Ecto neural progenitor cell (in vitro differentiated cells): ENCODE data around the gene TMPRSS4.

Experiments
- DNase-seq: peaks from one replicate; pipeline ENCODE4 v3.0.0-alpha.2; 2018; ENCODE audit warnings: low spot score

The TMPRSS4 gene

DNA sequence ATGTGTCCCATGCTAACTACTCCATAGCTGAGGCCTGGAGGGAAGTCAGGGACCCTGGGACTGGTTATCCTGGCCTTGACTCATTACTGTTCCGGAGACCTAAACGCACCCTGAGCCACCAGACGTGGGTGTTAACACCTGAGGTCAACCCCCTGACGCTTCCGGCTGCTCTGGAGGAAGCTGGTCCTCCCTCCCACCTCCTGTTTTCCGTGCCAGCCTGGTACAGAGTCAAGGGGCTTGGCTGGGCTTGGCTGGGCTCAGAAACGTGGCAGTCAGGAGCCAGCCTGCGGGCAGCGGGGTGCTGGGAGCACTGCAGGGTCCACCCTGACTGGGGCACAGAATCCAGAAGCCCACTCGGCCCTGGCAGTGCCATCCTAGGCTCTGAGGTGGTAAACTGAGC is 2.6 kb downstream of the TMPRSS4 start:
- DNase-seq, result no peak

DNA sequence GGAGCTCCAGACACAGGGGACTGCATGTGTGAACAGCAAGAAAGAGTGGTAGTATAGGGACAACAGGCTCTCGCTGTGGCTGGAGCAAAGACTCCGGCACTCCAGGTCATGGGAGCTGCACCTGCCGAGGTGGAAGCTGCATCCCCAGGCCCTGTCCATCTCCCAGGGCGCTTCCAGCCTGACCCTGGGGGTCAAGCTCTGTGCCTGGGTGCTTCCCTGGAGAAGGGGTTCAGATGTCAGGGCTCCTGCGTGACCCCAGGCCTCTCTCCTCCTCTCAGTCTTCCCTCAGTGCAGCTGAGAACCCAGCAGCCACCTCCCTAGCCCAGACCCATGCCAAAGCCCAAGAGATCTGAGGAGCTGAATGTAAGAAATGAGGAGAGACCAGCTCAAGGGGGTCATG is 3.4 kb downstream of the TMPRSS4 start:
- DNase-seq, result no peak

DNA sequence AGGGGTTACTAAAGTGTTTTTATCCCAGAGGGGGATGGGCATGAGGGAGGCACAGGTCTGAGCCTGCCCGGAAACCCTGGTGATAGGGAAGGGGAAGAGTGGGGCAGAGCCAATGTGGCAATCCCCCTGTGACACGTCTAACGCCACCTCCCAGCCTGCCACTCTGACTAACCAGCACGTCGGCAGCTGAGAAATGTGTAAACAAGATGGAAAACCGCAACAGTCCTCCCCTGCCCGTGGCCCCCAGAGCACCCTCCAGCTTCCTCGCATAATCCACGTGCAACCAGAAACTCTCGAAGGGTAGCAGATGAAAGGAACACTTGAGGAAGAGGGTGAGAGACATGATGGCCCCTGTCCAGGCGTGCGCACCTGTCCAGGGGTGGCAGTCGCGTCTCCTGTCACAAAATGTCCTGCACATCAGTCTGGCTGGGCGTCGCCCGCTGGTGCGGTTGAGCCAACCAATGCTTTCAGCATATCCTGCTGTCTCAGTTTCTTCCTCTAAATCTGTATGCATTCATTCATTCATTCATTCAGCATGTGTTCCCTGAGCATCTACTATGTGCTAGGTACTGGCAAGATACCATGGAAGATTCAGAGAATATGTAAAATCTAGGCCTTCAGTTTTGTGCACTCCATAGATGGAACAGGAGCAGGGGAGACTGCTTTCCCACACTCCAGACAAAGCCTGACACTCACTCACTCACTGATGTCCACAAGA is 4.5 kb downstream of the TMPRSS4 start:
- DNase-seq, result no peak

DNA sequence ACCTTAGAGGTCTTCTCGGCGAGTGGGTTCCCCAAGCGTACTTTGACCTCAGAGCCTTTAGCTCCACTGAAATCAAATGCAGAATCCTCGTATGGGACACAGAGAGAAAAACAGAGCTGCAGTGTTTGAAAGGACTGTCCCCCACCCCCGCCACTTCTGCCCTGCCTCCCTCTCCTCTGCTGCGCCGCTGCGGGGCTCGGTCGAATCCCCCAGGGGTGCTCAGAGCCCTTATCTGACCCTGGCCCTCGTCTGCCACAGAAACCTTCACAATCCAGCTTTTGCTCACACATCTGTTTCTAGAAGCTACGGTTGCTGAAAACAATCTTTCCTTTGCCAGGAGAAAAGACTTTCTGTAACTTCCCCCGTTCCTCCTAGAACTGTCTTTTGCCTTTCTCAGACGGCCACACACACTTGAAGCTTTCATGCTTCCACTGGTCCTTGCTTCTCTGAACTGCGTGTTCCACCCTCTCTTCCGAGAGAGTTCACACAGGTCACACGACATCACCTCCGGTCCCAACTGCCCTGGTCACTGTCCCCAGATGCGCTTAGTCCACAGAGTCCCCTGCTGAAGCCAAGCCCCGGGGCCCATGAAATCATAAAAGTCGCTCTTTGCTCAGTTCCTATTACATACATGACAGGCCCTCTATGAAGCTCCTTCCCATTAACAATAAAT is 6.1 kb downstream of the TMPRSS4 start:
- no peak for DNase-seq

DNA sequence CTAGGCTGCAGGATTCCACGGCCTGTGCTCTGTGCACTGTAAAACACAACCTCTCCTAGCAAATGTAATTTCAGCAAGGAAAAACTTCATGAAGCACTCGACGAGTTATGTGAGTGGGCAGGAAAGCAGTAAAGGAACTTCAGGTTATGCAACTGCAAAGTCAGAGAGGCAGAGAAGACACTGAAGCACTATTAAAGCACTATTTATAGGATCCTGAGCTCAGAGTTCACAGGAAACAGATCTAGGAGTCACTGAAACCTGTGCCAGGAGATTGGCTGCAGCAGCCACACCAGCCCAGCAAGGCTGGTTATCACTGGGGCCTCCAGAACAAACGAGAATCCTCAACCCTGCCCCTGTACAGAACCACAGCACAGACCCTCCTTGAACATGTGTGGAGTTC is 7.4 kb downstream of the TMPRSS4 start:
- DNase-seq, result no peak

DNA sequence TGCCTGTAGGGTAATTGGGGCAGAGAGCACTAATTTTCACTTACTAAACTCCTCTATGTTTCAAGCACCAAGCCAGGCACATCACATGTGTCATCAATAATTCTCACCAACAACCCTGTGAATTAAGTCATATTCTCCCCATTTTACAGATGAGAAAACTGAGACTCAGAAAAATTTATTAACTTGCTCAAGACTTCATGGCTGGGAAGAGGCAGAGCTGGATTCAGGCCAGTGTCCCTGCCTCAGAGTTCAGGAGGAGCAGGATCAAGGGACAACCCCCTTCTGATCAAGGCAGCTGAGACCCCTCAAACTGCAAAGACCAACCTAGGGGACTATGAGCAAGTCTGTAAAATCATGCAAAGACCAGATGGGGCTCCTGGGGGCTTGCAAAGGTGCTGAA is 7.8 kb downstream of the TMPRSS4 start:
- no peak for DNase-seq

DNA sequence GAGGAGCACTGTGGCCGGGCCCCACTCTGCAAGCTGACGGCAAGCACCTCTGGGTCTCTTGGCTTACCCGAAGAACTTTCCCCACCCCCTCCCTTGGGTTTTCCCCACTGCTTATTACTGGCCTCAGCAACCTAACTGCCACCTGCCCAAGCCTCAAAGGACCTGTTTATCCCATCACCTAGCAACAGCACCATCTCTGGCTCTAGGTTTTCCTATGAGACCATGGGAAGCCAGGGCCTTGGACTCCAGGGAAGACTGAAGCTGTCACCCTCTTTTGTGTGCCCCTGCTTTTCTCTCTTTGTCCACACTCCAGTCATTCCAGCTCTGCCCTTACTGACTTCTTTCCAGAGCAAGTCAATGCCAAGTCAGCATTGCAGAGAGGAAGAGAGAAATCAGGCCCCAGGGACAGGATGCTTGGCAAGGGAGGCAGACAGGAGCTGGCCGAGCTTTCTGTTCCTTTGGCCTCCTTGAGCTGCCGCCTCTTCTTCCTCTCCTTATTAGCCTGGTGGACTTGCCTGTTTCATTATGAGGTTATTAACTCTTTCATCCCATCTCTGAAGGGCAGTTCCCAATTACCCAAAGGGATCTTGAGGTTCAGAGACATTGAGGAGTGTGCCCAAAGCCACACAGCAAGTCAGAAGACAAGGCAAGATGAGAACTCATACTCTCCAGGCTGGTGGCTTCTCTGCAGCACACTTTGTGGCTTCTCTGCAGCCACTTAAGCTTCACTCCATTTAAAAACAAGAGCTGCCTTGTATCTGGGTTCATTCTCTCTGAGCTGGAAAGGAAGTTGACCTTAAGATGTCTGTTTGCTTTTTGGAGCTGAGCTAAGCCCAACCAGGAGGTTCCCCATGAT is 10.3 kb downstream of the TMPRSS4 start, which contains the start of gene SMIM35:
Gene SMIM35 (minus strand): TSS at position 51 of the 856 bp plus-strand sequence. CDS start 206 bp downstream, outside the sequence.
- no peak for DNase-seq

DNA sequence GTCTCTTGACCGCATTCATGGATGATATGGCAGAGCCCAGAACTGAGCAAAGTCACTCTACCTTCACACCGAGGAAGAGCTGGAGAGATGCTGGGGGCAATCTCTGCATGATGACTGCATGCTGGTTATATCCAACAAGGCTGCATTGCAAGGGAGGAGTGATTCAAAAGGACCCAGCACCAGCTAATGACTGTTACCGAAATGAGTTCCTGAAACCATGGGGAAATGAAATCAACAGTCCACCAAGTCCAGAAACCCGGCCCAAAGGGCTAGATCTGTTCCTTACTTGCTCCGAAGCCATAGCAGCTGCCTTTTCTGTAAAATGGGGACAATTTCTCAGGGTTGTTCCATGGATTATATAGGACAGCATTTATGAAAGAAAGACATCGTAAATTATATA is 11.1 kb downstream of the TMPRSS4 start:
- DNase-seq, result no peak

DNA sequence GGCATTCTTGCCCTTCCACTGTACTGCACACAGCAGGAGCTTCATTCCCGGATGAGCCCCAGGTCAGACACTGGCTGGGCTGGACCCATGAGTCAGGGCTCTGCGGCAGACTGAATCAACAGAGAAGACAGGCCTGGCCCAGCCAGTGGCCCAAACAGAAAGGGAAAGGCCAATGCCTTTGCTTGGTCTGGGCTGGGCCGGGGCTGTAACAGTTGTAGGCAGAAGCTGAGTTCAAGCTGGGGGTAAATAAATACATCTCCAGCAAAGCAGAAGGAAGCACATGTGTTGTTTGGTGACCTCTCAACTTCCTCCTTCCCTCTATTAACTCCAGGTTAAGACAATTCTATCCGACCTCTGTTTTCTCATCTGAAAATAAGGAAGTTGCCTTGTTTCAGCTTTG is 11.7 kb downstream of the TMPRSS4 start:
- DNase-seq, result no peak

DNA sequence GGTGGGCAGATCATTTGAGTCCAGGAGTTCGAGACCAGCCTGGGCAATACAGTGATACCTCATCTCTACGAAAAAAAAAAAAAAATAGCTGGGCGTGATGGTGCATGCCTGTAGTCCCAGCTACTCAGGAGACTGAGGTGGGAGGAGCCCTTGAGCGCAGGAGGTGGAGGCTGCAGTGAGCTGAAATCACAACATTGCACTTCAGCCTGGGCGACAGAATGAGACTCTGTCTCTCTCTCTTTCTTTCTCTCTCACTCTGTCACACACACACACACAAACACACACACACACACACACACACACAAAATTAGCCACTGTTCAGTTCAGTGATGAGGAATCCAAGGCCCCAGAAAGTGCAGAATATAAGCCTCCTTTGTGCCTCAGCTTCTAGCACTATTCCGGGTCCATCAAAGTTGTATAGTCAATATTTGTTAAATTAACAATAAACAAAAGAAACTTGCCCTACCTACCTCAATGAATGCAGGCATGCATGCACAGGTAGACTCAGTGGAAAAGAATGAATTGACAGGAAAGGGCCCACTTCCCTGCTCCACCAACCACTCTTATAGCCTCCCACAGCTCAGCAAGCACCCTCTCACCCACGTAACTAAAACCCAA is 13.8 kb downstream of the TMPRSS4 start:
- no peak for DNase-seq

DNA sequence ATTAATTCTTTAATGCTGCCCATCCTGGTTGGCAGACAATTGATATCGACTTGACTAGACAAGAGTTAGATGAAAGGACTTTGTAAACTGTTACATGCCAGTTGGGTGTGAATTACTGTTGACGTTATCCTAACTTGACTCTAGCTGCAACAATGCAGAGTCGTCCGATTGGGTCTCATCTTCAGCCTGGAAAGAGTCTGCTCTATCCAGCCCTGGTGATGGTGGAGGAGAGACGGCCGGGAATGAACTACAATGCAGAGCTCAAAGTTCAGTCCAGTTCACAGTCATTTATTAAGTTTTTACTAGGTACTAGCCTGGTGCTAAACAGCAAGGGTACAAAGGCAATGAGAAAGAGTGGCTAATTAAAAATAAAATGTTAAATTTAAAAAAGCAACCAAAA is 14.8 kb downstream of the TMPRSS4 start:
- no peak for DNase-seq

DNA sequence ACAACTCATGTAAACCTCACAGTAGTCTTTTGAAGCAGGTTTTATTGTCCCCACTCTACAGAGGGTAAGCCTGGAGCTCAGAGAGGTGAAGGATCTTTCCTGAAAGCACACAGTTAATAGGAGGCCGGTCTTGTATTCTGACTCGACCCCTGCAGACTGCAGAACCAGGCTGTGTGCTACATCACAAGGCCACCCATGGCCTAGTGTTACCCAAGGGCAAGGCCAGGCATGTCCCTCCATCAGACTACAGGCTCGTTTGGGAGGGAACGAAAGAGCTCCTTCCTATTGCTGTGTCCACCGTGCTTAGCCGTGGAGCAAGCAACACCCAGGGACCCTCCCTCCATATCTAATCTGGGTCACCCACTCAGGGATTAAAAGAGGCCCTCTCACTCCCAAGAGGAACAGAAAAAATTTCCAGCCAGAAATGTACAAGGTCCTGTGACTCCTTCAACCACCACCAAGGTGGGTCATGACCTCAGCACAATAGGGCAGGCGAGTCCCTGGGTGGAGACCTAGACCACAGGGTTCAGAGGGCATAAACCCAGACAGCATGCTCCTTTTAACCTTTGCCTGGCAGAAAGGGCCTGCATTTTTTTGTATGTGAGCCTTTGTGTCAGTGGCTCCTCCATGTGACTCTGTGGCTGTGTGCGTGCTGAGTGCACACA is 16.2 kb downstream of the TMPRSS4 start:
- DNase-seq, result no peak

DNA sequence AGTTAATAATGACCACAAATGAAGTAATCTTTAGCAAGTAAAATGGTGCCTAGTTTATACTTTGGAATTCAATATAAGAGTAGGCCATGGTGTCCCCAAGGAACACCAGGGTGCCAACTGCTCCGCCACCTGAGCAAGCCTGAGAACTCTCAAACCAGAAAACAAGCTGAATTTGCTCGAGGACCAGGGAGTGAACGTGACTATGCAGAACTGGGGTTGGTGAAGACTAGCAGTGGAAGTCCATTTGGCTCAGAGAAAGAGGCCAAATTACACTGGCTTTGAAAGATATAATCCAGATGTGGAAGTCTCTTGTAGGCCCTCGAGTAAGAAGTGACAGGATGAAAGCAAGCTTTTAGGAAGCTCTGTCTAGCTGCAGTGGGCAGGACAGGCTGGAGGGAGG is 18.6 kb downstream of the TMPRSS4 start:
- DNase-seq, result no peak

DNA sequence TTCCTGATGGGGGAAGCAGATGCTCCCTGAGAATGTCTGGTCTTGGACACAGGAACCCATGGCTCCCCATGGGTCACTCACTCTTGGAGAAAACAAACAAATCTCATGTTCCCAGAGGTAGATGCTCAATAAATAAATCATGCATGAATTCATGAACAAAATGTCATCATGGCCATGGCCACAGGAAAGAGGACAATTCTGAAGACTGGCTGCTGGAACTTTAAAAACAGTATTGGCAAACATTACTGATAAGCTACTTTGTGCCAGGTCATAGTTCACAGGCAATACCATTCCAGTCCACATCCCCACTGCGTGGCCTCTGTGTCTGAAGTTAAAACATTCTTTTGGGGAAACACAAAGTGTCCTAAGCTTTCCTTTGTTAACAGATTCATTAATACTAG is 19.1 kb downstream of the TMPRSS4 start:
- DNase-seq, result no peak

DNA sequence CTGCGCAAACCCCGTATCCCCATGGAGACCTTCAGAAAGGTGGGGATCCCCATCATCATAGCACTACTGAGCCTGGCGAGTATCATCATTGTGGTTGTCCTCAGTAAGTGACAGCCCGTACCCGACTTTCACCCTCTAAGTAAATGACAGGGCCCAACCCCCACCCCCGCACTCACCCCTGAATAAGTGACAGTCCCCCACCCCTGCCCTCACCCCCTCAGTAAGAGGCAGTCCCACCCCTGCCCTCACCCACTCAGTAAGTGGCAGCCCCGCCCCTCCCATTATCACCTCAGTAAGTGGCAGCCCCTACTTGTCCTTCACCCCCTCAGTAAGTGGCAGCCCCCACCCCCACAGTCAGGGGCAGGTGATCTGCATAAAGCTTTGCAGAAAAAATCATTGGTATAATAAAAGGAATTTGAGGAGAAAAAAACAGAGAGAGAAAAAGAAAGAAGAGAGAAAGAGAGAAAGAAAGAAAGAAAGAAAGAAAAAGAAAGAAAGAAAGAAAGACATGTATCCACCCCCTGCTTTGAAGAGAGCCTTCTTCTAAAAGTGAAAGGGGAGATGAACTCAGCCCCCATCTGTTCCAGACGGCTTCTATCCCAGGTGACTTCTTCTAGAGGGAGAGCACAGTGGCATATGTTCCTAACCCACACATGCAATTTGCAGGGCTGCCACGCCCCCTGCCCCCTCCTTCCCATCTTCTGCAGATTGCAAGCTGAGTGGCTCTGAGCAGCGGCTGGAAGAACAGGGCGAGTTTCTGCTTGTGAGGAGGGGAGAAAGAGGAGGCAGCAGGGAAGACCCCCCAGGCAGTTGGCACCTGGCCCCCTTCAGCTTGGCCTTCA is 22.3 kb downstream of the TMPRSS4 start:
- DNase-seq, result no peak

DNA sequence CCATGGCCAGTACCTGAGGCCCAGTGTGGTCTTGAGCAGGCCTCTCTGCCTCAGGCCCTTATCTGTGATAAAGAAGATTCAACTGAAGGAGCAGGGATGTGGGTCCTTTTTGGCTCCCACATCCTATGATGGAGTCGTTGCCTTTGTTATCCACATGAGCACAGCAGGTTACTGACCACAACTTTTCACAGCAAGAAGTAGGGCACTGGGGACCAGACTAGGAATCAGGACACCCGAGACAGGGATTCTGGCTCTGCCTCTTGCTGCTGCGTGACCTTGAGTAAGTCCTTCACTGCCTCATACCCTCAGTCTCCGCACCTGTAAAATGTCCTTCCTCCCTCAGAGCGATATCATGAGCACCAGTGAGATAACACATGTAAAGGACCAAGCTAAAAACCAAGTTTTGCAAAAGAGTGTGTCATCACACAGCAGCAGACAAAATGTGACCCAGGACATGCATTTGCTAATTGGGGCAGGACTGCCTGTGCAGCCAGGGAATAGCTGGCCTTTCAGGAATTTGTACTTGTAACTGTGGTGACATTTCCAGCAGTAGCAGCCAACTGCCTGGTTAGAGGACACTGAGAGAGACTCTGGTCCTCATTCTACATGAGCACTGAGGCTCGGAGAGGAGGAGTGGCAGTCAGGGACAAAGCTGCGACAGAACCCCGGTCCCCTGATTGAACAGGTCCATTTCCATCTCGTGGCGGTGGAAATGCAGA is 23.1 kb downstream of the TMPRSS4 start:
- DNase-seq, result no peak

DNA sequence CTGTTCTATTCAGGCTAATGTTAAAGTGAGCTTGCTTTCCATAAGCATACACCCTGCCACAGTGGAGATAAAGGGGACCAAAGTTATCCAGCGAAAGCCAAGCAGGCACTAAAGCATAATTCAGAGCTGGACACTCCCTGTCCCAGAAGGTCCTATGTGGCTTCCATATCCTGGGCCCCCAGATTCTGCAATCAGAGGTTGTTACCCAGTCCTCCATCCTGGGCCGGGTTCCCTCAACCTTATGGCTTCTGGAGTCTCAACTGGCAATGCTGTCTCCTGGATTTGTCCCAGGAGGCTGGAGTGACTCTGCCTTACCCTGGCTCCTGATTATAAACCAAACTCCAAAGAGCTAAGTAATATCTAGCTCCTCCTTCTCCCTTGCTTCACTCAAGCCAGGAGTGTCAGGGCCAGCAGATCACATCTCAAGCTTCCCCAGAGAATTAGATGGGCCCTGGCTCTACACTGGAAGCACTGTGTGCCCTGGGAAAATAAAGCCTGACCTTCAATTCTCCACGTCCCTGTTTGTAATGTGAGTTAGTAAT is 23.9 kb downstream of the TMPRSS4 start:
- no peak for DNase-seq

DNA sequence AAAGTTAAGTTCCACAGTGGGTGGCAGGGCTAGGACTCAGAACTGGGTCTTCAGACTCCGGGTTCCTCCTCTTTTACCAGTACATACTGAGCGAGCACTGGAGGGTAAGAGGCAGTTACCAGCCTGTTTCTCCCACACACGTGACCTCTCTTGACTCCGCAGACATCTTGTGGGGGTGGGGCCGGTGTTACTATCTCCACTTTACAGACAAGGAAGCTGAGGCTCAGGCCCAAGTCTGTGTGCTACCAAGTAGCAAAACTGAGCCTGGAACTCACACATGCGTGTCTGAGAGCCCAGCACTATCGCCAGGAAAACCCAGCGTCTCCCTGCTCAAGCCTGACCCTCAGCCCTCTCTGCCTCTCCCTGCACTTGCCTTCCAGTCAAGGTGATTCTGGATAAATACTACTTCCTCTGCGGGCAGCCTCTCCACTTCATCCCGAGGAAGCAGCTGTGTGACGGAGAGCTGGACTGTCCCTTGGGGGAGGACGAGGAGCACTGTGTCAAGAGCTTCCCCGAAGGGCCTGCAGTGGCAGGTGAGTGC is 25.9 kb downstream of the TMPRSS4 start:
- DNase-seq, result no peak

DNA sequence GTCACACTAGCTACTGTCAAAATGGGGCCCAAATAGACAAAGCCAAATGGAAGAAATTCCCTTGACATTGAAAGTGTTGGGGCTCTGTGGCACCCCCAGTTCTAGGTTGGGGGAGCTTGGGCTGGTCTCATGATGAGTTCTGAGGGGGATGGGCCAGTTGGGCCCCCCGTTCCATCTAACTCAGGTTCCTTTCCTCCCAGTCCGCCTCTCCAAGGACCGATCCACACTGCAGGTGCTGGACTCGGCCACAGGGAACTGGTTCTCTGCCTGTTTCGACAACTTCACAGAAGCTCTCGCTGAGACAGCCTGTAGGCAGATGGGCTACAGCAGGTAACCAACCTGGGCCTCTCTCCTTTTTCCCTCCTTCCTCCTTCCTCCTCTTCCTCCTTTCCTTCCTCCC is 27.6 kb downstream of the TMPRSS4 start:
- no peak for DNase-seq
